GM23338 (cell line): ENCODE measurements around the gene DSC2. TPM values are rescaled to one million over a fixed set of nuclear protein-coding genes. Genes with fewer than 3 reads are reported as not detected.

Experiments
- ATAC-seq: fragments of 200-7000 bp; cut with Tn5 transposase; 3 replicates; pipeline ENCODE4 v1.9.1; 2020
- DNase-seq: peaks from one replicate; pipeline ENCODE4 v3.0.0-alpha.2; 2015; ENCODE audit warnings: low spot score
- H2AFZ ChIP-seq: fragments of 200-600 bp; sonication (generic); 2 replicates; pipeline ENCODE4 v1.8.0; 2016; ENCODE audit warnings: antibody characterized with exemption, mild to moderate bottlenecking, moderate library complexity
- H3F3A ChIP-seq: fragments of 200-600 bp; sonication (generic); replicated peaks from 2 replicates; pipeline ENCODE4 v1.8.0; 2017; ENCODE audit warnings: antibody characterized with exemption, mixed run types, low read depth
- H3K27ac ChIP-seq: fragments of 200-600 bp; sonication (generic); 2 replicates; pipeline ENCODE4 v1.6.1; 2016; ENCODE audit warnings: low read depth
- H3K27me3 ChIP-seq: fragments of 200-600 bp; sonication (generic); 2 replicates; pipeline ENCODE4 v1.8.0; 2016; ENCODE audit warnings: mild to moderate bottlenecking, mixed run types, moderate library complexity; ENCODE audit not compliant: insufficient read depth
- H3K36me3 ChIP-seq: fragments of 200-600 bp; sonication (generic); 2 replicates; pipeline ENCODE4 v1.8.0; 2016; ENCODE audit warnings: mild to moderate bottlenecking; ENCODE audit not compliant: insufficient read depth
- H3K4me1 ChIP-seq: fragments of 200-600 bp; sonication (generic); 2 replicates; pipeline ENCODE4 v1.8.0; 2016; ENCODE audit warnings: mild to moderate bottlenecking, moderate library complexity; ENCODE audit not compliant: insufficient read depth
- H3K4me2 ChIP-seq: fragments of 200-600 bp; sonication (generic); 2 replicates; pipeline ENCODE4 v1.7.1; 2017; ENCODE audit warnings: mixed run types
- H3K4me3 ChIP-seq: fragments of 200-600 bp; sonication (generic); 2 replicates; pipeline ENCODE4 v1.6.1; 2016; ENCODE audit warnings: mixed run types
- H3K79me2 ChIP-seq: fragments of 200-600 bp; sonication (generic); replicated peaks from 2 replicates; pipeline ENCODE4 v1.8.0; 2017; ENCODE audit warnings: mild to moderate bottlenecking; ENCODE audit not compliant: insufficient read depth
- H3K9me2 ChIP-seq: fragments of 200-600 bp; sonication (generic); 2 replicates; pipeline ENCODE4 v1.8.0; 2017; ENCODE audit not compliant: insufficient read depth
- H4K20me1 ChIP-seq: fragments of 200-600 bp; sonication (generic); replicated peaks from 2 replicates; pipeline ENCODE4 v1.8.0; 2017; ENCODE audit warnings: mild to moderate bottlenecking; ENCODE audit not compliant: insufficient read depth
- H3K27ac Mint-ChIP-seq: 2 replicates; pipeline ENCODE4 v1.8.0; 2020; ENCODE audit warnings: inconsistent platforms, mild to moderate bottlenecking, moderate library complexity, mixed read lengths
- H3K27me3 Mint-ChIP-seq: 3 replicates; pipeline ENCODE4 v1.8.0; 2022; ENCODE audit warnings: low read depth, mild to moderate bottlenecking, moderate library complexity, mixed read lengths, inconsistent platforms; ENCODE audit not compliant: insufficient read depth, poor library complexity
- H3K36me3 Mint-ChIP-seq: 3 replicates; pipeline ENCODE4 v1.8.0; 2021; ENCODE audit warnings: low read depth, mild to moderate bottlenecking, inconsistent platforms, moderate library complexity, mixed read lengths
- H3K4me1 Mint-ChIP-seq: 3 replicates; pipeline ENCODE4 v1.8.0; 2020; ENCODE audit warnings: mild to moderate bottlenecking, inconsistent platforms, mixed read lengths
- H3K4me3 Mint-ChIP-seq: 3 replicates; pipeline ENCODE4 v1.8.0; 2021; ENCODE audit warnings: moderate library complexity, mild to moderate bottlenecking, inconsistent platforms, mixed read lengths
- H3K9me3 Mint-ChIP-seq: 3 replicates; pipeline ENCODE4 v1.8.0; 2020; ENCODE audit warnings: moderate library complexity, mild to moderate bottlenecking, inconsistent platforms, mixed read lengths
- CREB1 ChIP-seq: fragments of 250-450 bp; sonication (Bioruptor Pico); IDR thresholded peaks from 2 replicates; pipeline ENCODE4 v1.5.0; 2020; ENCODE audit warnings: low read depth, mild to moderate bottlenecking, moderate library complexity
- CTCF ChIP-seq, 2 experiments: fragments of 200-600 bp in 1 of 2; sonication (generic) in 1 of 2; conservative IDR thresholded peaks; 2 replicates each; pipeline versions ENCODE4 v1.5.1 to v1.6.1; 2016 to 2017; ENCODE audit warnings: antibody characterized with exemption in 2 of 2, low read depth in 2 of 2, mild to moderate bottlenecking in 2 of 2, moderate library complexity in 1 of 2
- ETS1 ChIP-seq: IDR thresholded peaks from 2 replicates; pipeline ENCODE4 v1.6.1; 2016; ENCODE audit warnings: antibody characterized with exemption
- EZH2 ChIP-seq: fragments of 200-600 bp; sonication (generic); IDR thresholded peaks from one replicate; pipeline ENCODE4 v1.8.0; 2017; ENCODE audit warnings: antibody characterized with exemption, mild to moderate bottlenecking, low read depth; ENCODE audit not compliant: unreplicated experiment
- EZH2phosphoT487 ChIP-seq: fragments of 200-600 bp; sonication (generic); IDR thresholded peaks from one replicate; pipeline ENCODE4 v1.8.1; 2018; ENCODE audit warnings: antibody characterized with exemption; ENCODE audit not compliant: unreplicated experiment
- JUNB ChIP-seq: IDR thresholded peaks from one replicate; pipeline ENCODE4 v1.6.1; 2016; ENCODE audit warnings: antibody characterized with exemption; ENCODE audit not compliant: unreplicated experiment
- NANOG ChIP-seq: IDR thresholded peaks from 2 replicates; pipeline ENCODE4 v1.6.1; 2016; ENCODE audit warnings: antibody characterized with exemption, borderline replicate concordance
- POLR2AphosphoS5 ChIP-seq: IDR thresholded peaks from 2 replicates; pipeline ENCODE4 v1.6.1; 2016; ENCODE audit warnings: antibody characterized with exemption, low read depth
- STAT1 ChIP-seq: IDR thresholded peaks from one replicate; pipeline ENCODE4 v1.6.1; 2016; ENCODE audit warnings: antibody characterized with exemption; ENCODE audit not compliant: unreplicated experiment
- ZNF114 ChIP-seq: fragments of 250-450 bp; sonication (Bioruptor Pico); IDR thresholded peaks from 2 replicates; pipeline ENCODE4 v1.5.0; 2020; ENCODE audit warnings: mild to moderate bottlenecking, moderate library complexity
- ZNF331 ChIP-seq: fragments of 250-450 bp; sonication (Bioruptor Pico); IDR thresholded peaks from 2 replicates; pipeline ENCODE4 v1.5.0; 2020; ENCODE audit warnings: low read depth, mild to moderate bottlenecking, moderate library complexity
- ZNF462 ChIP-seq: fragments of 250-450 bp; sonication (Bioruptor Pico); IDR thresholded peaks from 2 replicates; pipeline ENCODE4 v1.5.0; 2020; ENCODE audit warnings: mild to moderate bottlenecking, moderate library complexity
- polyA plus RNA-seq: library from polyadenylated mRNA; unstranded; fragments of >200 nt; fragmentation: Nextera tagmentation; extraction: Ambion mirVana; gene quantifications from 2 replicates; pipeline ENCODE4 v1.2.1, GENCODE V29; 2016
- total RNA-seq: library from RNA; depleted of rRNA; stranded (reverse); fragments of >200 nt; shearing (Covaris generic); gene quantifications from 2 replicates; pipeline ENCODE4 v1.2.3, GENCODE V29; 2014
- TF ChIP-seq, protein P1 (sequence below): IDR thresholded peaks from one replicate; pipeline ENCODE4 v1.6.1; 2018; ENCODE audit warnings: antibody characterized with exemption; ENCODE audit not compliant: unreplicated experiment

DSC2 gene
- total and polyA plus RNA-seq, 2 experiments from 2014 or later = 10.5 to 20.4 TPM

GRCh38 chr18:31066266-31066665 lies 36.0 kb downstream of the DSC2 start:
- Histone ChIP-seq H4K20me1 (no peaks in the 10 kb centered on the region), H3K36me3 (peaks cover 12% of the 10 kb centered on the region; the same call in 1 of the 2 replicates), H3F3A (no peaks in the 10 kb centered on the region), H3K9me2 (no peaks in the 10 kb centered on the region), H2AFZ (no peak overlapping the region), H3K4me3 (no peak overlapping the region), H3K4me2 (no peak overlapping the region), H3K27me3 (no peaks in the 10 kb centered on the region), H3K27ac (no peak overlapping the region), H3K4me1 (no peaks in the 10 kb centered on the region), H3K79me2 (no peaks in the 10 kb centered on the region)
- ATAC-seq (no peak), DNase-seq (no peak)
- Mint-ChIP-seq H3K4me1 (peaks cover 7% of the 10 kb centered on the region), H3K36me3 (peaks cover 14% of the 10 kb centered on the region), H3K4me3 (no peak overlapping the region), H3K27me3 (peaks cover 2% of the 10 kb centered on the region), H3K27ac (no peak overlapping the region), H3K9me3 (no peaks in the 10 kb centered on the region)
- TF ChIP-seq CREB1 (CRISPR knock-in tag) (no peak), JUNB (no peak), NANOG (no peak), STAT1 (no peak), POLR2AphosphoS5 (no peak), ZNF462 (no peak), ZNF114 (CRISPR knock-in tag) (no peak), ZNF331 (CRISPR knock-in tag) (no peak), EZH2phosphoT487 (no peak), CTCF (conservative IDR thresholded peaks at IDR 0.05; ENCODE audit: low read depth in 2 of 2) (no peak), ETS1 (no peak), EZH2 (no peak)
- TF ChIP-seq, protein P1, sequence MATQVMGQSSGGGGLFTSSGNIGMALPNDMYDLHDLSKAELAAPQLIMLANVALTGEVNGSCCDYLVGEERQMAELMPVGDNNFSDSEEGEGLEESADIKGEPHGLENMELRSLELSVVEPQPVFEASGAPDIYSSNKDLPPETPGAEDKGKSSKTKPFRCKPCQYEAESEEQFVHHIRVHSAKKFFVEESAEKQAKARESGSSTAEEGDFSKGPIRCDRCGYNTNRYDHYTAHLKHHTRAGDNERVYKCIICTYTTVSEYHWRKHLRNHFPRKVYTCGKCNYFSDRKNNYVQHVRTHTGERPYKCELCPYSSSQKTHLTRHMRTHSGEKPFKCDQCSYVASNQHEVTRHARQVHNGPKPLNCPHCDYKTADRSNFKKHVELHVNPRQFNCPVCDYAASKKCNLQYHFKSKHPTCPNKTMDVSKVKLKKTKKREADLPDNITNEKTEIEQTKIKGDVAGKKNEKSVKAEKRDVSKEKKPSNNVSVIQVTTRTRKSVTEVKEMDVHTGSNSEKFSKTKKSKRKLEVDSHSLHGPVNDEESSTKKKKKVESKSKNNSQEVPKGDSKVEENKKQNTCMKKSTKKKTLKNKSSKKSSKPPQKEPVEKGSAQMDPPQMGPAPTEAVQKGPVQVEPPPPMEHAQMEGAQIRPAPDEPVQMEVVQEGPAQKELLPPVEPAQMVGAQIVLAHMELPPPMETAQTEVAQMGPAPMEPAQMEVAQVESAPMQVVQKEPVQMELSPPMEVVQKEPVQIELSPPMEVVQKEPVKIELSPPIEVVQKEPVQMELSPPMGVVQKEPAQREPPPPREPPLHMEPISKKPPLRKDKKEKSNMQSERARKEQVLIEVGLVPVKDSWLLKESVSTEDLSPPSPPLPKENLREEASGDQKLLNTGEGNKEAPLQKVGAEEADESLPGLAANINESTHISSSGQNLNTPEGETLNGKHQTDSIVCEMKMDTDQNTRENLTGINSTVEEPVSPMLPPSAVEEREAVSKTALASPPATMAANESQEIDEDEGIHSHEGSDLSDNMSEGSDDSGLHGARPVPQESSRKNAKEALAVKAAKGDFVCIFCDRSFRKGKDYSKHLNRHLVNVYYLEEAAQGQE = no peak
